Dermis blood vessel endothelial cell (primary cell): ENCODE results near the gene ADM5. TPM values are rescaled to one million over a fixed set of nuclear protein-coding genes. Genes with fewer than 3 reads are reported as not detected.

ENCODE experiments used
- DNase-seq: peaks from one replicate; pipeline ENCODE4 v3.0.0; 2010
- total RNA-seq: library from RNA; depleted of rRNA; stranded (reverse); fragments of >200 nt; gene quantifications from 2 replicates; pipeline ENCODE4 v1.2.3, GENCODE V29; 2014

Gene ADM5
- total RNA-seq, 1 donor from 2014 or later, result 1.5 TPM

DNA sequence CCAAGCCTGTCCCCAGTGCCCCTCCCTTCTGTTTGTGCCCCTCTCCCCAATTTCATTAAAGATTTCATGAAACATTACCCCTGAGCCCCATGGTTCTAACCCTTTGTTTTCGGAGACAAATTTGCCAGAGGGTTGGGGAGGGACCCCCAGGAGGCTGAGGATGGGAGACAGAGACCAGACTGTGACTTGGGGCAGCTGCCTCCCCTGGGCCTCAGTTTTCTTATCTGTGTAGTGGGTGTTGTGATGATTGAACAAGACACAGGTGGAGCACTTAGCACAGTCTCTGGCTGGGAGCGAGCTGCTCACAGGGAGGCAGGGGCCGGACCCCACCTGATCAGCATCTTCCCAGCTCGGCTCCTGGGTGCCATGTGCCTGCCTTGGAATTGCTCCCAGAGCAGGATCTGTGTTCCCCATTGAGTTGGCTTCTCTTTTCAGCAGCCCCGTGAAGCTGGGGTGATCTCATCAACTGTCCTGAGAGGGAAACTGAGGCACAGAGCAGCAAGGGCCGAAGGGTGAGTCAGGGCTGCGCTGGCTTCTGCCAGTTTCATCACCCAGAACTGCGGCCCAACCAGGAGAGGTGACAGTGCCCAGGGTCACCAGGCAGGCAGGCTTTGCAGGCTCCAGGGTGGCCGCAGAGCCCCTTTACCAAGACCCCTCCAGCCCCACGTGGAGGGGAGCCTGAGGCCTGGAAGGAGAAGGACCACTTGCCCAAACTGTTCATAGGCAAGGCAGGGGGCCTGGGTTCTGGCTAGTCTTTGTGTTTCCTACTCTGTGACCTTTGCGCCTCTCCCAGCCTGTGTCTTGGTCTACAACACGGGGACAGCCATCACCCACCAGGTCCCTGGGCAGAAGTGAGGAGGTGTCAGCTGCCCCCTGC, 30.6 kb upstream of the ADM5 start:
- DNase-seq, result no peak

DNA sequence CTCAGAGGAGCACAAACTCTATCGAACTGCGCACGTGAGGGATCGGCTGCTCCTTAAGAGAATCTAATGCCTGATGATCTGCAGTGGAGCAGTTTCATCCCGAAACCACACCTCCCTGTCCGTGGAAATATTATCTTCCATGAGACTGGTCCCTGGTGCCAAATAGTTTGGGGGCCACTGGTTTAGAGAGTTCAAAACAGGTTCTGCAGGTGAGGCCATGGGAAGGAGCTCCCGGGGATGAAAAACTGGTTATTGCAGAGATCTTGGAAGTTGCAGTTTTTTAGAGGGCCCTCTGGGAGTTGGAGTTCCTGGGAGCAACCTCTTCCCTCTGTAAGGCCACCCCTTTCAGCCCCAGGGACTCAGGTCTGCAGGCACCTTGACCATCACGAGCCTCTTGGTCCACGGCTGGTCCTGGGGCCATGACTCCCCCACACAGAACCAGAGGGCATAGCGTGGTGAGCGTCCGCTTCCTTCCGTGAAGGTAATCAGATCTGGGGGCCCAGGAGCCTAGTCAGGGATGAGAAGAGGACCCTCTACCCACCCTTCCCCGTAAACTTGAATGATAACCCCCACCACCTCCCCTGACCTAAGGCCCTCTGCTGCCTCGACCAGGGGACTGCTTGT, 28.9 kb upstream of the ADM5 start:
- DNase-seq, result no peak

DNA sequence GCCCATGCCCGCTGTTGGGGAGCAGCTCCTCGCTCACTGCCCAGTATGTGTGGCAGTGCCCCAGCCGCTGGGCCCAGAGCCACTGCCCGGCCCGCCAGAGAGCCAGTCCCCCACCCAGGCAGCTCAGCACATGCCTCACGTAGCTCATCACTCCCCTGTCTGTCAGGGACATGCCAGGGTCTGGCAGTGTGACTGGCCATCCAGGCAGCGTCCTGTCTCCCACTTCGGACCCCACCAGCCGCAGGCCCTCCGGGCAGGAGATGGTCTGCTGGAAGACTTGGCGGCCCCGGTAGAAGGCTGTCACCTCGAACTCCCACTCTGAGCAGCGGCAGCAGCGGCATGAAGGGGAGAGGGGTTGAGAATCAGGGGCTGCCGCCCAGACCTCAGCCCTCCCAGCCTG, 27.4 kb upstream of the ADM5 start:
- no peak for DNase-seq

DNA sequence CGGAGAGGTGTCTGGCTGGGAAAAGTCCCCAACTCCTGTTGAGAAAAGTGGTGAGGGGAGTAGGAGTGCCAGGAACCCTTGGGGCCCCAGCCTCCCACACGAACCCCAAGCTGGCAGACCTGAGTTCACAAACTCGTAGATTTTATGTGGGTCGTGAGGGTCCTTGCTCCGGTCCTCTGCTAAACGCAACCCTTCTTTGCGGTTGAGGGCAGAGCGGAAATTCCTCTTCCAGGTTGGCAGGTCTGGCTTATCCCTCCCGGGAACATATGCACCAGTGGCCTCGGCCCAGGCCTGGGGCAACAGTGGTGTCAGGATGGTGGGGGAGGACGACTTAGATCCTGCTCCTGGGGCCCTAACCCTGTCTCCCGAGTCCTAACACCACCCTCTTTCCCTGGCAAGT, 26.2 kb upstream of the ADM5 start:
- no peak for DNase-seq

DNA sequence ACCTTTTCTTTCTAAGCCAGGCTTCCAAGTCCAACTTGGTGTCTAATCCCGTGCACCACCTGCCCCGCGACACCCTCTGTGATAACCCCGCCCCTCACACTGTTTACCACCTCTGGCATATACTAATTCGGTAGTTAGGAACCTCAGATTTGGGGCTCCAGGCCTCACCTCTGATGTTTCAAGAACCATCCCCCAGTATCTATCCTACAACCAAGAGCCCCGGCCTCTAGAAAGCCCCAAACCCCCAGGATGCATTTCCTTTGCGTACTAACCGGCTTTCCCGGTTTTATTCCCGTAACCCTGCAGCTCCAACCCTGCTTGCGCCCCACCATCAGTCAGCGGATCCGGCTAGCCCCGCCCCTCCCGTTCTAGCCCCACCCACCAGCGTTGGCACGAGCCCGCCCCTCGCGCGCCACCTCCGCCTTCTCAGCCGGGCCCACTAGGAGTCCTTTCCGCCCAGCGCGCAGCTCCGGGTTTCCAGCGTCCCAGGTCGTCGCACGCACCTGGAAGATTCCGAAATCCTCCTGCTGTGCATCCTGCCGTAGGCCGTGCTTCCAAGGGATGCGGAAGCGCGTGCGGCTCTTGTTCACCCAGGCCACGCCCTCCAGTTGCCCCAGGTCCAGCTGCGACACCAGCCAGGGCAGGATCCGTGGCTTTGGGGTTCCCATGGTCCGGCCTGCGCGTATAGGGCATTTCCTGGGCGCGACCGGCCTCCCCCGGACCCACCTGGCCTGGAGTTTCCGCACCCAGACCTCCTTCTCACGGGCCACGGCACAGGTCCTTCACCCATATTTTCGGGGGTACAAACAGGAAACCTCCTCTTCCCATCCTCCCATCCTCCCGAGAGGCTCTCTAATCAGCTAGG, 25.0 kb upstream of the ADM5 start:
- peak; percentile 90 for DNase-seq

DNA sequence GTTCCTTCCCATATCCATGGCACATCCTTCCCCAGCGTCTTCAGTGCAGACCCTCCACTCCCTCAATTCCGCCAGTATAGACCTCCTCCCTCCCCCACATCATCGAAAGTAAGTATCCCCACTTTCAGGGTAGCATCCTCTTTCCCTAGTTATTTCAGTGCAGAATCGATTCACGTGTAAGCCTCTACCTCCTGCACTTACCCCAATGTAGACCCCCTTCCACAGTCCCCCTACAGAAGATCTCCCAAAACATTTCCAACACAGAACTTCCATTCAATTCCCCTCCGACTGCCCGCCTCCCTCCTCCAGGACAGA, 24.4 kb upstream of the ADM5 start:
- DNase-seq, result no peak

DNA sequence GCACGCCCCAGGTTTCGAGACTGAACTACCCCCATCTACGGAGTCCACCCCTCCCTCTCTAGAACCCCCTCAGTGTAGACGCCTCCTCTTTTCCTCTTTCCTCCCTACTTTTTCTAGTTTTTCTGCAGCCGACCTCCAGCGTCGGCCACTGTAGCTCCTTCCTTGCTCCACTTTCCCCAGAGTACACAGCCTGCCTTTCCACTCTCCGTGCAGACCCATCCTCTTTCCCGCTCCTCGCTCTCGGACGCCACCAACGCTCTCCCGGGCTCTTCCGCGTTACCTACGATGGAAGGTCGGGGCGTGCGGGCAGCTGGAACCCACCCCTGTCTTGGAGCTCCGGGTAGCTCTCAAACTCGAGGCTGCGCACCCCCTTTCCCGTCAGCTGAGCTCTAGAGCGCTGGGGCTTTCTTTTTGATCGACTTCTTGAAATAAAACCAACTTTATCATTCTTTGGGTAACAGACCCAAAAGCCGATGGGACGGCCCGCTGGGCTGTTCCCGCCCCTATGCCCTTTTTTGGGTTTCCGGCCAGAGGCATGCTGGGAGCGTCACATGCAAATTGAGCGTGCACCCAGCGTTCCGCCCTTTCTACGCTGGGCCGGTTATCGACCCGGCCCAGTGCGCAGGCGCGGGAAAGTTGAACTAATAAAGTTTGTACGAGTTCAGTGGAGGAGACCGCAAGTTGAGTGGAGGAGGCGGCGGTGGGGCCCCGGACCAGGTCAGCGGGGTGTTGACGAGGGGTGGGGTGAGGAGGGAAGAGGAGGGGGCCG, 23.9 kb upstream of the ADM5 start, which contains the start of the genes BCL2L12 and IRF3:
TSS of gene BCL2L12 (plus strand) at position 583 of the 769 bp plus-strand sequence. CDS start 760 bp downstream, outside the sequence.
TSS of gene IRF3 (minus strand) at position 507 of the 769 bp plus-strand sequence. CDS start 1,019 bp downstream, outside the sequence.
- peak; percentile 98 for DNase-seq

DNA sequence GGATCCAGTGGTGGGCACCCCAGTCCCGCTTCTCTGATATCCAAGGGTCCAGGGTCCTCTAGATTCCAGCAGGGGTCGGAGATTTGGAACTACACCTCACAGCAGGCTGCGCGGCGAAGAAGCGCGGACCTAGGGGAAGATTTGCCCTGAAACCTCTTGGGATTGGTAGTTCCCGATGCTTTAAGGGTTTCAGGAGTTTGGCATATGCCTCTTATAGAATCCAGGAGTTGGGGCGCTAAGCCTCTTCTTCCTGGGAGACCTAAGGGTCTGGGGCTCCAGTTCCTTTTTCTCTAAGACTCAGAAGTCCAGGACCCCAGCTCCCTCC, 23.3 kb upstream of the ADM5 start:
- no peak for DNase-seq

DNA sequence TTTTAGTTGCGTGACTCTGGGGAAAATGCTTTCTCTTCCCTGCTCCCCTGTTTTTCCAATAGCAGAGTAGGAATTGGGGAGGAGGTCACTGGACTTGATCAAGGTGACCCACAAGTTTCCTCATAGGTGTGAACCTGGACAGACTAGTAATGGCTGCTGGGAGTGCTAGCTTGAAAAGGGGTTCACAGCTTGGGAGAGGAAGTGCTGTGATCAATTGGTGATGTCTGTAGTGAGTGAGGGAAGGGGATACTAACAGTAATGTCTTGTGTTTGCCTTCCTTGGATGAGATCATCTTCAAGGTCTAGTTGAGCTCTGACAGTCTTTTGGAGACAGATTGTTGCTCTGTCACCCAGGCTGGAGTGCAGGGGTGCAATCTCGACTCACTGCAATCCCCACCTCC, 21.9 kb upstream of the ADM5 start:
- DNase-seq, result no peak

DNA sequence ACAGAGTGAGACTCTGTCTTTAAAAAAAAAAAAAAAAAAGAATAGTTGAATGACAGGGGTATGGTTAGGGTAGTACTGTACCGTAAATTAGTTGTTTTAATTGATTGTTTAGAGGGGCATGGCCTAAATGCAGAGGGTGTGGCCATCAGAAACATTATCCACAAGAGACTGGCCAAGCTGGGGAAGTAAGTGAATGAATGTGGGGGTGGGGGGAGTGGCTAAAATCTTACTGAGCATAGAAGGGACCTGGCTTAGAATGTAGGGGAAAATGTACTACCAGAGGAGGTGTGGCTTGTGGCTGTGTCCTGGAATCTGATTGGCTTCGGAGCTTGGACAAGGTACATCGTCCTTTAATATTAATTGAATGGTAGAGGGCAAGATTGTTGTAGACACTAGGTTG, 19.9 kb upstream of the ADM5 start:
- no peak for DNase-seq

DNA sequence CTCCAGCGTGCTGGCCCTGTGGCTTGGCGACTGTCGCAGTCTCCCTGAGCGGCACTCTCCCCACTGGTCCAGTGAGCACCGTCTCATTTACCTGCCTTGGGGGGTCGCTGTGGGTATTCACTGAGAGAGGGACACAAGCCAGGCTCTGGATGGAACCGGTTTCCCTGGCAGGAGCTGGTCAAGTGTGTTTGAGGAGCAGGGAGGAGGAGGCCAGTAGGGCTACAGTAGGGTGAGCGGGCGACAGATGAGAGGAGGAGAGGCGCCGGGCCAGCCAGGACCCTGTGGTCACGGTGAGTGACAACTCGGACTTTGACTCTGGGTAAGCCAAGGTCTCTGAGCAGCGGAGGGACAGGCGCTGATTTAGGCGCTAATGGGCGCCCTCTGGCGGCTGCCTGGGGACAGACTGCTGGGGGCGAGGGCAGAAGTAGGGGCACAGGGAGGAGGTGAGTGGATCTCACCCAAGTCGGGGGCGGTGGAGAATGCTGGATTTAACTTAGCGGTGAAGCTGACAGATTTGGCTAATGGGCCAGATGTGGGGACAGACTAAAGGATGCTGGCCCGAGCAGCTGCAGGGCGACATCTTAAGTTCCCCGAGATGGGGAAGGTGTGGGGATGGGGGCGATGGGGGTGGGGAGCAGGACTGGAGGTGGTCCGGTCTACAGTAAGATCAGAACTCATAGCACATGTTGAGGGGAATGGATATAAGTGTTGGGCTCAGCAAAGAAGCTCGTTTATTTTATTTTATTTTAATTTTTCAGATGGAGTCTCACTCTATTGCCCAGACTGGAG, 17.1 kb upstream of the ADM5 start:
- DNase-seq, result peak; percentile 87

DNA sequence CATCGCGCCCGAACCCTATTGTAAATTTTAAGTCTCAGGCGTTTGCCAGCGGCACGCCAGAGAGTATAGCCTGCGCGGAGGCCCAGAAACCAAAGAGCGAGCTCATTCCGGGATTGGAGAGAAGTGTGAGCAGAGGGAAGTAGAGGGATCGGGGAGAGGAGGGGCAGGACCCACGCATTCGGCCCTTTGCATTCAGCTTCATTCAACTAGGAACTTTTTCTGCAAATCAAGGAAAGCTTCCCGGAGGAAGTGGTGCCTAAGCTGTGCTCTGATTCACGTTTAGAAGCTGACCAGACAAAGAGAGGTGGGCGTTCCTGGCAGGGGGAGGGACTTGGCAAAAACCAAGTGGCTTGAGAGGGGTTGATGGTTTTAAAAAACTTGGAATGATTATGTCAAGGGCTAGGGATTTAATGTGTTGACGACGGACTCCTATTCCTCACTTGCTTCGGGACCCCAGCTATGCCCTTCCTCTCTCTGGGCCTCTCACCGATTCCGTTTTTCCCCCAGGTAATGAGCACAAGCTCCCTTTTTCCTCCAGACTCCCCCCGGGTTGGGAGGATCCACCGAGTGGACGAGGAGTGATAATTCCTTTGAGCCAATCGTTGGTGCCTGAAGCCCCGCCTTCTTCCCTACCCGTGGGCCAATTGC, 13.1 kb upstream of the ADM5 start:
- DNase-seq, result peak; percentile 95

DNA sequence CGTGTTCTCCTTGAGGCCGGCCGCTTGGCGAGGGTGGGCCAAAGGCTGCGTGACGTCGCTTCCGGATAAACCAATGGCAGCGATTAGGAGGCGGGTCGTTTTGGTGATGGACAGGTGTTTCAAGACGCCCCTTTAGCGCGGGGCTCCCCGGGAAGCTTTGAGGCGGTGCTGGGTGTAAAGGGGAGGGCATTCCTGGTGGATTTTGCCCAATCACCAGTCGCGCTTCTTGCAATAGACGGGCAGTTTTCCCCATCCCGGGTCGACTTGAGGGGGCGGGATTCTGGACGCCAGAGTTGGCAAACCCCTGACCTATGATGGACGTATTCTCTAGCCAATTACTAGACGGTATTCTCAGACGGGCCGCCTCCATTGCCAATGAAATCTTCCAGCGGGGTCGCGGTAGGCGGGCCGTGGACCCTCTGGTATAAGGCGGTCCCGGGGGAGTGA, 12.6 kb upstream of the ADM5 start:
- peak; percentile 100 for DNase-seq

DNA sequence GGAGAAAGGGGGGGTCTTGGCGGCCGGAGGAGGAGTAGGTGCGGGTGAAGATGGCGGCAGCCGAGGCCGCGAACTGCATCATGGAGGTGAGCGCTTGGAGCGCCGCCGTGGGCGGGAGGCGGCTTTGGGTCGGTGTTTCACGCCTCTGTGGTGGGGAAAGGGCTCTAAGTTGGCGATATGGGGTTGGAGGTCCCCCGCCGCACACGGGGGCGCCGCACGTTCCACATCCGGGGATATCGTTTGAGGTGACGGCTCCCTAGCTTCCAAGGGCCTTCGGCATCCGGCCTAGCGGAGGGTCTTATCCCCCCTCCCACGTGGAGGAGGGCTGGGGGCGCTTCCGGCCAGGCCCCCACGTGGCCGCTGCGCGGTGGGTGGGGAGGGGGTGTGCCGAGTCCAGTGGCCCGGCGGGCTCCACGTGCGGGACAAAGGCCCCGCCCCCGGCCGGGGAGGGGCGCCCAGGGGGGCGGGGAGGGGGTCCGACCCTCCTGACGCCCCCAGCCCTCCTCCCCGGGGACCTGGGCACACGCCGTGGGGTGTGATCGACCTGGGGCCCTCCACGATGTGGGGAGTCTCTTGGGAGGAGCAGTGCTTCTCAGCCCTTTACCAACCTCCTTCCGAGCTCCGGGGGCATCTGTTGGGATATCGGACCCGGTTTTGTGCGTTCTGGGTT, 12.0 kb upstream of the ADM5 start, which contains the start of gene PRMT1:
TSS of gene PRMT1 (plus strand) at position 41 of the 670 bp plus-strand sequence. CDS start at position 51, 10 bp downstream.
- peak; percentile 57 for DNase-seq

DNA sequence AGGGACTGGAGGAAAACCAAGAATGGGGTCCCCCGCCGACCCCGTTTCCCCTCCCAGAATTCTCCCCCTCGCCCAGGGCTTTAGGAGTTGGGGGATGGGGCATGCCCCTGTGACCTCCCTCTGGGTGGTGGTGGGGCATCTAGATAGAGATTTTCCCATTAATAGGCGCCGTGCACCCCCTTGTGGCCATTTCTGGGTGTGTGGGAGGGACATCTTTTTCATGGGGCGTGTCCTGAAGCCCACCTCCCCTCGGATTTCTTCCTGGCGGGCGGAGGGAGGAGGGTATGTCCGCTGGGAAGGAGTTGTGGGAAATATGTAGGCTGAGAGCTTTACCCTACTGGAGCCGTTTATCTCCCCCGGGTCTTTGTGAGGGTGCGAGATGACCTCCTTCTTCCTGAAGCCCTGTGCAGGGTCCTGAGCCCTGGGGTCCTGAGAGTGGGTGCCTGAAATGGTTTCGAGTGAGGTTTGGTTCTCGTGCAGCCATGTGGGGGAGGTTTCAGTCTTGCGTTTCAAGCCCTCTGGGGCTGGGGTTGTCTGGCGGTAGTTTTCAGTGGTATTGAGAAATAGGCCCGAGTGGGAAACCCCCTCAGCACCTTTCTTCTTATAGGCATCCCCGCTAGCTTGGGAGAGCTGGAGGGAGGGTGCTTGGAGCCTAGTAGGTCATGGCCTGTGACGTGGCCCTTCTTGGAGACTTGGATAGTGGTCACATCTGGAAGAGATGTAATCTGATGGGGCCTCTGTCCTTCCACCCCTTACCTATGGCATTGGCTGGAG, 11.3 kb upstream of the ADM5 start:
- DNase-seq, result peak; percentile 80

DNA sequence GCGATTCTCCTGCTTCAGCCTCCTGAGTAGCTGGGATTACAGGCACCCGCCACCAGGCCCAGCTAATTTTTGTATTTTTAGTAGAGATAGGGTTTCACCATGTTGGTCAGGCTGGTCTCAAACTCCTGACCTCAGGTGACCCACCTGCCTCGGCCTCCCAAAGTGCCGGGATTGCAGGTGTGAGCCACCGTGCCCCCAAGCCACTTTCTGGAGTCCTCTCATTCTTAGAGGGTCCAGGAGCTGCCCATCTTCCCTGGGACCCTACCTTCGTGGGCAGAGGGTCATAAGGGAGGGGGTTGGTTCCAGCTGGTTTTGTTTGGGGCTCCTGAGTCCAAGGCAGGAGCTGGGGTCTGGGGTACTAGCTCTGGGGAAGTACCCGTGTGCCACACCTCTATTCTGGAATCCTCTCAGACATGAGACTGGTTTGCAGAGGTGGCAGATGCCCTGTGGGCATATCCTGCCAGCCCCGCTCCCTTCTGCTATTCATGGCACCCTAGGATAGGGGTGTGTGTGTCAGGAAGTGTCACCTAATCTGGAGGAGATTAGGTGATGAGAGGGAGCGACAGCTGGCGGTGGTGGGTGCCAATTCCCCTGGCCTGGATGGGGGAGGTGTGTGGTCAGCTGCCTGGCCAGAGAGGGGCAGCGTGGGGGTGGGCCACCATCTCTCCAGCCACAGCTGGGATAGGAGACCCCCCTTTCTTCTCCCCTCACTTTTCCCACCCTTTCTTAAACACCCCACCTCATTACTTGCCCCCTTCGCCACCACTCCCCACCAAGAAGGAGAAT, 10.2 kb upstream of the ADM5 start:
- no peak for DNase-seq

DNA sequence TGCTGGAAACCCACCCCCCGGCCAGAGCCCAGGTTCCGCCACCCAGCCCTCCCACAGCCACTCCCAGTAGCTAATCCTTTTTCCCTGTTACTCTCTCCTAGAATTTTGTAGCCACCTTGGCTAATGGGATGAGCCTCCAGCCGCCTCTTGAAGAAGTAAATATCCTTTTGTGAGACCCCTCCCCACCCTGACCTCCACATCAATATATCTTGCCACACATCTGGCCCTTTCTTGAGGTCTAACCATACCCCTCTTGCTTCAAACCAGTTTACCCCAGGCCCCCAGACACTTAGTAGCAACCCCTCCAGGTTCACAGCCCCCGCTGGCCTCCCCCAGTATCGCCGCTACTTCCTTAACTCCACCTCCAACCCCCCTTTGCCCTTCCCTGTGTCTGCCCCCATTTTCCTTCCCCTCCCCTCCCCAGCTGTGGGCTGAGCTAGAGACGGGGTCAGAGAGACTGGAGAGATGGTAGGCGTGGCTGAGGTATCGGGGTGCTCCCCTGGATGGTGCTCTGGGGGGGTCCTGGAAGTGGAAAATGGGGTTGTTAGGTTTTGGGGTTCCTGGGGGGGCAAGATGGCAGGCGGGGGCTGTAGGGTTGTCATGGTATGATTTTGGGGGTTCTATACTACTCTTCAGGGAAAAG, 9.5 kb upstream of the ADM5 start:
- no peak for DNase-seq
